Measurements from ENCODE around the gene TBC1D10B. TPM values are rescaled to one million over a fixed set of nuclear protein-coding genes. Genes with fewer than 3 reads are reported as not detected.
A peak's percentile ranks its signal among the peaks of the same experiment; 100 is the strongest.

TBC1D10B gene
- total RNA-seq, 1 experiment from 2014 or later, result 36.0 TPM

DNA sequence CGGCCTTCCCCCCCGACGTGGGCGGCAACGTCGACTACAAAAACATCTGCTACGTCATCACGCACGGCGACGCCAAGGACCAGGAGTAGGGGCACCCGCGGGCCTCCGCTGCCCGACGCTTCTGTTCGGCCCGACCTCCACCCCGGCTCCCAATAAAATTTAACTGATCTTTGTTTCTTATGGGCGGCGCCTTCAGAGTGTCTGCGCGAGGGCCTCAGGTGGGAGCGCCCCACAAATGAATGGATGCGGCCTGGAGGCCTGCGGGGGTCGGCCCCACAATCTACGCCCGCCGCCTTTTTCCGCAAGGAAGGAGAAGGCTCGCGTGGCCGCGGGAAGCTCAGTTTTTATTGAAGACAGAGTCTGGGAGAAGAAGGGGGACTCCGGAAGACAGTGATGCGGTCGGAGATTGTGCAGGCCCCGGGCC lies 7.5 kb upstream of the TBC1D10B start:
- peak; percentile 50 for ATAC-seq
- peak; percentile 70 for DNase-seq
- Histone ChIP-seq H3K36me3 (ENCODE audit: low read depth, low read length) (no peaks in the 10 kb centered on the region), H3K4me1 (ENCODE audit: insufficient read depth, low read length) (peaks cover 5% of the 10 kb centered on the region; the same call in 1 of the 2 replicates), H3K79me2 (ENCODE audit: low read length) (no peaks in the 10 kb centered on the region), H3K9me2 (replicated peaks; ENCODE audit: low read length) (no peaks in the 10 kb centered on the region), H3K4me3 (ENCODE audit: low read length) (peak overlapping the region; percentile 86), H2AFZ (ENCODE audit: low read length) (peak overlapping the region; percentile 98), H3K9ac (ENCODE audit: low read length) (peak overlapping the region; percentile 91), H3K27ac (ENCODE audit: low read length) (peak overlapping the region; percentile 93), H3F3A (ENCODE audit: low read length, unreplicated experiment) (no peaks in the 10 kb centered on the region), H3K9me3 (ENCODE audit: low read length) (no peaks in the 10 kb centered on the region), H3K27me3 (ENCODE audit: low read length) (no peaks in the 10 kb centered on the region), H3K4me2 (ENCODE audit: low read length) (peak overlapping the region; percentile 100), H4K20me1 (ENCODE audit: low read length) (no peaks in the 10 kb centered on the region)
- POLR2A ChIA-PET (ENCODE audit: unreplicated experiment), result no interaction called here
- TF ChIP-seq, protein P1, sequence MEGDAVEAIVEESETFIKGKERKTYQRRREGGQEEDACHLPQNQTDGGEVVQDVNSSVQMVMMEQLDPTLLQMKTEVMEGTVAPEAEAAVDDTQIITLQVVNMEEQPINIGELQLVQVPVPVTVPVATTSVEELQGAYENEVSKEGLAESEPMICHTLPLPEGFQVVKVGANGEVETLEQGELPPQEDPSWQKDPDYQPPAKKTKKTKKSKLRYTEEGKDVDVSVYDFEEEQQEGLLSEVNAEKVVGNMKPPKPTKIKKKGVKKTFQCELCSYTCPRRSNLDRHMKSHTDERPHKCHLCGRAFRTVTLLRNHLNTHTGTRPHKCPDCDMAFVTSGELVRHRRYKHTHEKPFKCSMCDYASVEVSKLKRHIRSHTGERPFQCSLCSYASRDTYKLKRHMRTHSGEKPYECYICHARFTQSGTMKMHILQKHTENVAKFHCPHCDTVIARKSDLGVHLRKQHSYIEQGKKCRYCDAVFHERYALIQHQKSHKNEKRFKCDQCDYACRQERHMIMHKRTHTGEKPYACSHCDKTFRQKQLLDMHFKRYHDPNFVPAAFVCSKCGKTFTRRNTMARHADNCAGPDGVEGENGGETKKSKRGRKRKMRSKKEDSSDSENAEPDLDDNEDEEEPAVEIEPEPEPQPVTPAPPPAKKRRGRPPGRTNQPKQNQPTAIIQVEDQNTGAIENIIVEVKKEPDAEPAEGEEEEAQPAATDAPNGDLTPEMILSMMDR (conservative IDR thresholded peaks at IDR 0.05; ENCODE audit: low read depth, low read length), result no peak
- TF ChIP-seq EZH2 (IDR thresholded peaks at IDR 0.05; ENCODE audit: low read length, unreplicated experiment) (no peak), EZH2phosphoT487 (IDR thresholded peaks at IDR 0.05; ENCODE audit: borderline replicate concordance, low read length) (no peak)
- CTCF ChIA-PET, result no interaction called here
- TSS peak; percentile 84 for BruUV-seq (replicated peaks)
- intact Hi-C loops (cut with micrococcal nuclease), result loop anchor here (2.0 kb wide), 1 partner anchor 17 kb away; the partner anchor contains the start of gene ZNF48

DNA sequence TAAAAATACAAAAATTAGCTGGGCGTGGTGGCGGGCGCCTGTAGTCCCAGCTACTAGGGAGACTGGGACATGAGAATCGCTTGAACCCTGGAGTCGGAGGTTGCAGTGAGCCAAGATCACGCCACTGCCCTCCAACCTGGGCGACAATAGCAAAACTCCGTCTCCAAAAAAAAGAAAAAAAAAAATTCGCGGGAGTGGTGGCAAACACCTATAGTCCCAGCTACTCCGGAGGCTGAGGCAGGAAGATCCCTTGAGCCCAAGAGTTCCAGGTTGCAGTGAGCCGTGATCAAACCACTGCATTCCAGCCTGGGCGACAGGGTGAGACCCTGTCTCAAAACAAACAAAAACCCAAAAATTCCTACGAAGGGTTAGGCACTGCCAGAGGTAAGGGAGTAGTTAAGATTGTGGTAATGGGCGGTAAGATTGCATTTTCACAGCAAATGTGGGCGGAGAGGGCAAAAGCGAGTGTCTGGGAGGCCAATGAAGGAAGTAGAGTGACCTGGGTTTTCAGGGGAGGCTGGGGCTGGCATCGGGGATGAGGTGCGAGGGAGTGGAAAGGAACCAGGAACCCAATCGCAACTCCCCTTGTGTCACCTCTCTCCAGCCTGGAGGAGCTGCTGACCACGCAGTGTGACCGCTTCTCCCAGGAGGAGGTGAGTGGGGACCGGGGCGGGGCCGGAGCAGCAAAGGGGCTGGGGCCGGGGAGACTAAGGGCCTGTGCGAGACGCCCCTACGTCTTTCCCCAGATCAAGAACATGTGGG lies 6.9 kb upstream of the TBC1D10B start:
- Histone ChIP-seq H3K27me3 (ENCODE audit: low read length) (no peaks in the 10 kb centered on the region), H4K20me1 (ENCODE audit: low read length) (no peaks in the 10 kb centered on the region), H3K36me3 (ENCODE audit: low read depth, low read length) (no peaks in the 10 kb centered on the region), H3K4me3 (ENCODE audit: low read length) (peak overlapping the region; percentile 86), H3K9me2 (replicated peaks; ENCODE audit: low read length) (no peaks in the 10 kb centered on the region), H3K9me3 (ENCODE audit: low read length) (no peaks in the 10 kb centered on the region), H3K9ac (ENCODE audit: low read length) (peak overlapping the region; percentile 91), H3K79me2 (ENCODE audit: low read length) (no peaks in the 10 kb centered on the region), H3F3A (ENCODE audit: low read length, unreplicated experiment) (no peaks in the 10 kb centered on the region), H3K4me2 (ENCODE audit: low read length) (peak overlapping the region; percentile 100), H3K4me1 (ENCODE audit: insufficient read depth, low read length) (peaks cover 5% of the 10 kb centered on the region; the same call in 1 of the 2 replicates), H3K27ac (ENCODE audit: low read length) (peak overlapping the region; percentile 93), H2AFZ (ENCODE audit: low read length) (peak overlapping the region; percentile 98; the same call in 1 of the 2 replicates)
- CTCF ChIA-PET, result no interaction called here
- intact Hi-C loops (cut with micrococcal nuclease), result no loop called here
- POLR2A ChIA-PET (ENCODE audit: unreplicated experiment), result no interaction called here
- ATAC-seq (no peak), DNase-seq (no peak)
- BruUV-seq (replicated peaks), result no TSS peak
- TF ChIP-seq EZH2 (IDR thresholded peaks at IDR 0.05; ENCODE audit: low read length, unreplicated experiment) (no peak), EZH2phosphoT487 (IDR thresholded peaks at IDR 0.05; ENCODE audit: borderline replicate concordance, low read length) (no peak)
- TF ChIP-seq, protein P1 (conservative IDR thresholded peaks at IDR 0.05; ENCODE audit: low read depth, low read length), result no peak

DNA sequence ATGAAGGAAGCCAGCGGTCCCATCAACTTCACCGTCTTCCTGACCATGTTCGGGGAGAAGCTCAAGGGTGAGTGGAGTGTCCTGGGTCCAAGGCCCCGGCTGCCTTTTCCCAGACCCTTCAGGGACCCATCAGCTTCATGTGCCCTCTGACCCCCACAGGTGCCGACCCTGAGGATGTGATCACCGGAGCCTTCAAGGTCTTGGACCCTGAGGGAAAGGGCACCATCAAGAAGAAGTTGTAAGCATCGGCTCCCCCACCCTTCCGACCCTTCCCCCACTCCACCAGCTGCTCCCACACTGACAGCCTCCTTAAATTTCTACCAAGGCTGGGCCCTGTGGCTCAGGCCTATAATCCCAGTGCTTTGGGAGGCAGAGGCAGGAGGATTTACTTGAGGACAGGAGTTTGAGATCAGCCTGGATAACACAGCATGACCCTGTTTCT lies 6.2 kb upstream of the TBC1D10B start:
- TF ChIP-seq EZH2phosphoT487 (IDR thresholded peaks at IDR 0.05; ENCODE audit: borderline replicate concordance, low read length), result no peak
- TF ChIP-seq EZH2 (IDR thresholded peaks at IDR 0.05; ENCODE audit: low read length, unreplicated experiment), result no peak
- TF ChIP-seq, protein P1 (conservative IDR thresholded peaks at IDR 0.05; ENCODE audit: low read depth, low read length), result no peak
- Histone ChIP-seq H3K4me2 (ENCODE audit: low read length) (no peak overlapping the region), H3K9ac (ENCODE audit: low read length) (no peak overlapping the region), H3F3A (ENCODE audit: low read length, unreplicated experiment) (no peaks in the 10 kb centered on the region), H3K4me1 (ENCODE audit: insufficient read depth, low read length) (peaks cover 7% of the 10 kb centered on the region; the same call in 1 of the 2 replicates), H2AFZ (ENCODE audit: low read length) (no peak overlapping the region), H3K36me3 (ENCODE audit: low read depth, low read length) (no peaks in the 10 kb centered on the region), H3K9me2 (replicated peaks; ENCODE audit: low read length) (no peaks in the 10 kb centered on the region), H3K79me2 (ENCODE audit: low read length) (no peaks in the 10 kb centered on the region), H3K27ac (ENCODE audit: low read length) (no peak overlapping the region), H3K9me3 (ENCODE audit: low read length) (no peaks in the 10 kb centered on the region), H3K4me3 (ENCODE audit: low read length) (no peak overlapping the region), H3K27me3 (ENCODE audit: low read length) (no peaks in the 10 kb centered on the region), H4K20me1 (ENCODE audit: low read length) (no peaks in the 10 kb centered on the region)
- DNase-seq (no peak), ATAC-seq (no peak)
- intact Hi-C loops (cut with micrococcal nuclease), result no loop called here
- ChIA-PET POLR2A (ENCODE audit: unreplicated experiment) (interaction anchor here (0.7 kb wide), 1 partner anchor 741 kb away, joined by 5 read pairs; the partner anchor contains the start of gene KAT8), CTCF (no interaction called here)
- BruUV-seq (replicated peaks), result no TSS peak

All from PC-3 (cell line).